ENCODE data around the gene POU2F1.
"Not testable (repeated sequence)": the region's sequence is repeated elsewhere in the genome, so short reads cannot be mapped to it uniquely, and the experiment has no call there.

POU2F1 gene

GRCh38 chr1:167305706-167306277 lies 85.1 kb downstream of the POU2F1 start:
- no peak for DNase-seq (ENCODE audit: low read depth in 2 of 3, low spot score in 2 of 3)

DNA sequence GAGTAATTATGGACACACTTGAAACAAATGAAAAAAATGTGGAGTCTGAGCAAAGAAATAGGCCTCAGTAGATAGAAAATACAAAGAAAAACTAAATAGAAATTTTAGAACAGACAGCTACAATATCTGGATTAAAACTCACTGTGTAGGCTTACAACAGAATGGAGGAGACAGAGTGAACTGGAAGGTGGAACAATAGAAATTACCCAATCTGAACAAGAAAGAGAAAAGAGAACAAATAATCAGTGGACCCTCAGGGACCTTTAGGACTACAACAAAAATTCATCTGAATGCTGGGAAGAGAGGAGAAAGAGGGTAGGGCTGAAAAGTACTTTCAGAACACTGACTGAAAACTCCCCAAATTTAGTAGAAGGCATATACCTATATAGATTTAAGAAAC lies 90.0 kb downstream of the POU2F1 start:
- no peak for DNase-seq (ENCODE audit: low read depth in 2 of 3, low spot score in 2 of 3)

GRCh38 chr1:167312871-167313270 lies 92.2 kb downstream of the POU2F1 start:
- no peak for DNase-seq (ENCODE audit: low read depth in 2 of 3, low spot score in 2 of 3)

DNA sequence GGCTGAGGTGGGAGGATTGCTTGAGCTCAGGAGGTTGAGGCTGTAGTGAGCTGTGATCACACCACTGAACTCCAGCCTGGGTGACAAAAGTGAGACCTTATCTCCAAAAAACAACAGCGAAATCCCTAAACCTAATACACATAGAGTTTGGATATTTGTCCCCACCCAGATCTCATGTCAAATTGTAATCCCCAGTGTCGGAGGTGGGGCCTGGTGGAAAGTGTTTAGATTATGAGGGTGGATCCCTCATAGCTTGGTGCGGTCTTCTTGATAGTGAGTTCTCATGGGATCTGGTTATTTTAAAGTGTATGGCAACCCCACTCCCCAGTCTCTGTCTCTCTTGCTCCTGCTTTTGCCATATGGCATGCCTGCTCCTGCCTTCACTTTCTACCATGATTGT lies 94.0 kb downstream of the POU2F1 start:
- no peak for DNase-seq (ENCODE audit: low read depth in 2 of 3, low spot score in 2 of 3)

DNA sequence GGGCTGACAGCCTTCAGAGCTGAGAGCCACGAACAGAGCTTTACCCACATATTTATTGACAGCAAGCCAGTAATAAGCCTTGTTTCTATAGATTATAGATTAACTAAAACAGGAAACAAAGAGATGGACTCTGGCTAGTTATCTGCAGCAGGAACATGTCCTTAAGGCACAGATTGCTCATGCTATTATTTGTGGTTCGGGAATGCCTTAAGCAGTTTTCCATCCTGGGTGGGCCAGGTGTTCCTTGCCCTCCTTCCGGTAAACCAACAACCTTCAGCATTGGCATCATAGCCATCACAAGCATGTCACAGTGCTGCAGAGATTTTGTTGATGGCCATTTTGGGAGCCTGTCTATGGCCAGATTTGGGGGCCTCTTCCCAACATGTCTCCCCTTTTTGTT lies 96.8 kb downstream of the POU2F1 start:
- no peak for DNase-seq (ENCODE audit: low read depth in 2 of 3, low spot score in 2 of 3)

DNA sequence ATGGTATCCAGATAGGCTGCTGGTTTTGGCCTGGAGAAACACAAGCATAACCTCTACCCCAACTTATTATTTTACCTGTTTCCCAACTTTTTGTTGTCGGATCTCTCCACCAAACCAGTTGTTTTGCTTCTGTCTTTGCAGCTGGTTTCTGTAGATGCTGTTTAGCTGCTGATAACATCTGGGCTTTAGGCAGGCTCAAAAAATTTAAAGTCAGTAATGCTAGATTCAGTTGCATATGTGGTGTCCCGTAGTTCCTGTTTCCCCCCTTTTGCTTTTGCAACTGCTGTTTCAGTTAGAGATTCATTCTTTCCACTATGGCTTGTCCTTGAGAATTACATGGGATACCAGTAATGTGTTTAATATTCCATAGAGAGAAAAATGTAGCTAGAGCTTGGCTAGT lies 98.5 kb downstream of the POU2F1 start:
- DNase-seq (ENCODE audit: low read depth in 2 of 3, low spot score in 2 of 3) = not testable (repeated sequence)

GRCh38 chr1:167322483-167322882 lies 101.8 kb downstream of the POU2F1 start:
- no peak for DNase-seq (ENCODE audit: low read depth in 2 of 3, low spot score in 2 of 3)

DNA sequence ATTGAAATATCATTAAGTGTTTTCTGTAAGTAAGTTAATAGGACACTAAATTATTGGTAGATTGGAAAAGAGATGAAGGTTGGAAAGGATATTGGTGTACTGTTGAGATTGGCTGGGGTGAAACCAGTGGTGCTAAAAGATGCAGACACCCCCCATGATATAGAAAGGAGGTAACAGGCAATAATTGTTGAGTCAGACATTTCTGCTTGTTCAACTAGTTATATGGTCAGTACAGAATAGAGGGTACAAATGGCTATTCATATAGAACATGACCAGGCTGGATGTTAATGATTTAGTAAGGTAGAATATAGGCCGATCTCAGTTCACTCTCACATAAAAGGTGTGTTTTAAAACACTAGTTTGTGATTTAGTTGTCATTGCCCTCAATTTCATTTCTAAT lies 104.5 kb downstream of the POU2F1 start:
- no peak for DNase-seq (ENCODE audit: low read depth in 2 of 3, low spot score in 2 of 3)

DNA sequence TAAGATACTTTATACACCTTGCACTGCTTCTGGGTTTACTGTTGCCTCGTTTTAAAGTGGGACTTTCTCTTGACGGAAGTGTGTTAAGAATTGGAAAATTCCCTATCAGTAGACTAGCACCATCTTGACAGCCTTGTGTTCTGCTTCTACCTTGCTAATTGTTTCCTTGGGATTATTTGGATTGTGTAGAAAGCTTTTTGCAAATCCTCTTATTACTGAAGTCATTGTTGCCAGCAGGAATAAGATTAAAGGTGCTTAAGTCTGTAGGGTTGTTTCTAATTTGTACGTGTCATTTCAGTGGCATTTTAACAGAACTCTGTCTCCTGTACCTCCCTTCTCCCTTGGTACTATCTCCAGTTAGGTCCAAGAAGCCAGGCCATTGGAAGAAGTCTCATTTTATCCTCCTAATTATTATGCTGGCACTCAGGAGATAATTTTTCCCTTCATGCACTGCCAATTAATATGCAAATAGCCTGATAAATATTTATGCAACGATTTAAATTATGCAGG lies 107.7 kb downstream of the POU2F1 start:
- DNase-seq (ENCODE audit: low read depth in 2 of 3, low spot score in 2 of 3) = no peak

- DNase-seq (ENCODE audit: low read depth in 2 of 3, low spot score in 2 of 3) = no peak
Measured at GRCh38 chr1:167328816-167329483, 108.3 kb downstream of the POU2F1 start.

GRCh38 chr1:167330601-167331293 lies 110.1 kb downstream of the POU2F1 start:
- DNase-seq (ENCODE audit: low read depth in 2 of 3, low spot score in 2 of 3) = no peak

- DNase-seq (ENCODE audit: low read depth in 2 of 3, low spot score in 2 of 3) = no peak
Measured at GRCh38 chr1:167331650-167332049, 111.0 kb downstream of the POU2F1 start.

- no peak for DNase-seq (ENCODE audit: low read depth in 2 of 3, low spot score in 2 of 3)
Measured at GRCh38 chr1:167332503-167332902, 111.8 kb downstream of the POU2F1 start.

GRCh38 chr1:167333124-167333523 lies 112.4 kb downstream of the POU2F1 start:
- no peak for DNase-seq (ENCODE audit: low read depth in 2 of 3, low spot score in 2 of 3)

GRCh38 chr1:167333703-167334102 lies 113.0 kb downstream of the POU2F1 start:
- no peak for DNase-seq (ENCODE audit: low read depth in 2 of 3, low spot score in 2 of 3)

DNA sequence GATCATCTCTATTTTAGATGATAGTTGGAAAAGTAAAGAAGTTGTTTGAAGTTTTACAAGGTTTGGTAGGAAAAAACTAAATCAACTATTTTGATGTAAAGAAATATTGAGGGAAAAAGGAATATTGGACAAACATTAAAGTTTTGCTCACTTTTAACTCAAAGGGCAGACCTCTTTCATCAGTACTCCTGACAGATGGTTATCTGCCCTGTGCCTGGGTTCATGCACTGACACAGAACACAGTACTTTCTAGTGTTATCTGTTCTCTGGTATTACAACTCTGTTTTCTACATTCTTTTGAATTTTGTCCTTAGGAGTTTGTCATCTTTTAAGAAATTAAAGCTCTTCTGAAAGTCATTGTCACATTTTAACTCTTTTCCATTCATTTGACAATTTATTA lies 118.7 kb downstream of the POU2F1 start:
- DNase-seq (ENCODE audit: low read depth in 2 of 3, low spot score in 2 of 3) = no peak

GRCh38 chr1:167342846-167343245 lies 122.2 kb downstream of the POU2F1 start:
- DNase-seq (ENCODE audit: low read depth in 2 of 3, low spot score in 2 of 3) = no peak

GRCh38 chr1:167344112-167344511 lies 123.4 kb downstream of the POU2F1 start:
- no peak for DNase-seq (ENCODE audit: low read depth in 2 of 3, low spot score in 2 of 3)

DNA sequence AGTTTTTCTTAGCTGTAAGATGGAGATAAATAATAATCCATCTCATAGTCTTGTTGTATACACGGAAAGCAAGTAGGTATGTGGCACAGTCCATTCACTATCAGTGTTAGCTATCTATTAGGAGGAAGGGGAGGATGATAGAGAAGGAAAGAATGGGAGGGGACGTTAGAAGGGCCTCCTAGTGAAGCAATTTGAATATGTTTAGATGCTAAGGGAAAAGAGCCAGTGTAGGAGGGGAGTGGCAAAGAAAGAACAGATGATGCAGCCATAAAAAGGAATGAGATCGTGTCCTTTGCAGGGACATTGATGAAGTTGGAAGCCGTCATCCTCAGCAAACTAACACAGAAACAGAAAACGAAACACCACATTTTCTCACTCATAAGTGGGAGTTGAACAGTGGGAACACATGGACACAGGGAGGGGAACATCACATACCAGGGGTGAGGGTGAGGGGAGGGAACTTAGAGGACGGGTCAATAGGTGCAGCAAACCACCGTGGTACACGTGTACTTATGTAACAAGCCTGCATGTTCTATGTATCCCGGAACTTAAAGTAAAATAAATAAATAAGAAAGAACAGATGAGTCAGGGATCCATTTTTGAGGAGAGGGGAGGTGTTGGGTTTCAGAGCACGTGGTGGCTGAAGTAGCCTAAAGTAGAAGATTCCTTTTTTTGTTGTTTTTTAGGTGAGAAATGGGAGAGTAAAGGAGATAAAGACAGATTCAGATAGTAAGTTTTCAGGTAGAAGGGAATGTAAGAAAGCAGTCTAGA lies 124.1 kb downstream of the POU2F1 start:
- DNase-seq (ENCODE audit: low read depth in 2 of 3, low spot score in 2 of 3) = no peak

- DNase-seq (ENCODE audit: low read depth in 2 of 3, low spot score in 2 of 3) = no peak
Measured at GRCh38 chr1:167345386-167345733, 124.7 kb downstream of the POU2F1 start.

GRCh38 chr1:167357305-167357704 lies 136.6 kb downstream of the POU2F1 start:
- no peak for DNase-seq (ENCODE audit: low read depth in 2 of 3, low spot score in 2 of 3)

DNA sequence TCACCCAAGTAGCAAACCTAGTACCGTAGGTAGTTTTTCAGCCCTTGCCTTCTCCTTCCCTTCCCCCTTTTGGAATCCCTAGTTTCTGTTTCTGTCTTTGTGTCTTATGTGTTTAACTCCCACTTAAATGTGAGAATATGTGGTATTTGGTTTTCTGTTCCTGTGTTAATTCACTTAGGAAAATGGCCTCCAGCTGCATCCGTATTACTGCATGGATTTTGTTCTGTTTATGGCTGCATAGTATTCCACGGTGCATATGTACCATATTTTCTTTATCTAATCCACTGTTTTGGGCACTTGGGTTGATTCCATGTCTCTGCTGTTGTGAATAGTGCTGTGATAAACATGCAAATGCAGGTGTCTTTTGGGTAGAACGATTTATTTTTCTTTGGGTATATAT lies 138.6 kb downstream of the POU2F1 start:
- DNase-seq (ENCODE audit: low read depth in 2 of 3, low spot score in 2 of 3) = no peak
